ENCODE data around the gene B3GNT4.
"Not testable (repeated sequence)": the region's sequence is repeated elsewhere in the genome, so short reads cannot be mapped to it uniquely, and the experiment has no call there.

Gene B3GNT4

DNA sequence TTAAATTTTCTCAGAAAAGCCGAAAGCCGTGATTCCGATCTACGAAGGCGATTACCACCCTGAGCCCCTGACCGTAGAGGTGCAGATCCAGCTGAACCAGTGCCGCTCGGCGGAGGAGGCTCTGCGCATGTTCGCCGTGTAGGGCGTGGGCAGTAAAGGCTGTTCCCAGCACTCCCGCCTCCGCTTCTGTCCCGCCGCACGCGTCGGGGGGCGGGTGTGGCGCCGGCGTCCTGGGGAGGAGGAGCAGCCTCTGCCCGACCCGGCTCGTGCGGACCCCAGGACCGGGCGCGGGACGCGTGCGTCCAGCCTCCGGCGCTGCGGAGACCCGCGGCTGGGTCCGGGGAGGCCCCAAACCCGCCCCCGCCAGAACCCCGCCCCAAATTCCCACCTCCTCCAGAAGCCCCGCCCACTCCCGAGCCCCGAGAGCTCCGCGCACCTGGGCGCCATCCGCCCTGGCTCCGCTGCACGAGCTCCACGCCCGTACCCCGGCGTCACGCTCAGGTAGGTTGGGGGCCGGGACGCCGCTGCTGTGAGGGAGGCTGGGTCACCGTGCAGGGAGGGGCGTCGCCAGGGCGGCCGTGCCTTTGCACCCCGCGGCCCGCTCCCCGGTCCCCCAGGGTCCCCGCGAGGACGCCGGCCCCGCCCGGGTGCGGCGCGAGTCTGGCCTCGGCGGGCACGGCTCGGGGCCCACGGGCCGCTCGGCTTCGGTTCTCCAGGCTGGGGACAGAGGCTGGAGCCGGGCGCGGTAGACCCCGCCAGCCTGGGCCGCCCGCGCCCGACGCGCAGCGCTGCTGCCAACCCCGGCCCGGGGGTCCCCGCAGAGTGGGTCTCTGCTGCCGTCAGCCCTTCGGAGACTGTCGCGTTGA lies at the start of gene B3GNT4:
Gene B3GNT4 (plus strand): TSS at position 409 of the 866 bp plus-strand sequence. CDS start 910 bp downstream, outside the sequence.
- peak; percentile 75 for ATAC-seq
- Mint-ChIP-seq H3K27ac (peak within 1 kb of the TSS; percentile 20), H3K4me3 (peak within 1 kb of the TSS; percentile 65), H3K4me1 (peaks cover 23% of the 10 kb centered on the region), H3K9me3 (no peaks in the 10 kb centered on the region), H3K36me3 (peaks cover 40% of the 10 kb centered on the region)
- peak; percentile 51 to 74 for DNase-seq (ENCODE audit: low spot score in 2 of 2)

GRCh38 chr12:122155705-122156104 lies 47.8 kb upstream of the B3GNT4 start:
- no peaks in the 10 kb centered on the region for H3K9me3 Mint-ChIP-seq
- no peaks in the 10 kb centered on the region for H3K4me1 Mint-ChIP-seq
- H3K36me3 Mint-ChIP-seq: no peaks in the 10 kb centered on the region
- no peak overlapping the region for H3K4me3 Mint-ChIP-seq
- DNase-seq (ENCODE audit: low spot score in 2 of 2) (no peak), ATAC-seq (no peak)
- no peak overlapping the region for H3K27ac Mint-ChIP-seq

DNA sequence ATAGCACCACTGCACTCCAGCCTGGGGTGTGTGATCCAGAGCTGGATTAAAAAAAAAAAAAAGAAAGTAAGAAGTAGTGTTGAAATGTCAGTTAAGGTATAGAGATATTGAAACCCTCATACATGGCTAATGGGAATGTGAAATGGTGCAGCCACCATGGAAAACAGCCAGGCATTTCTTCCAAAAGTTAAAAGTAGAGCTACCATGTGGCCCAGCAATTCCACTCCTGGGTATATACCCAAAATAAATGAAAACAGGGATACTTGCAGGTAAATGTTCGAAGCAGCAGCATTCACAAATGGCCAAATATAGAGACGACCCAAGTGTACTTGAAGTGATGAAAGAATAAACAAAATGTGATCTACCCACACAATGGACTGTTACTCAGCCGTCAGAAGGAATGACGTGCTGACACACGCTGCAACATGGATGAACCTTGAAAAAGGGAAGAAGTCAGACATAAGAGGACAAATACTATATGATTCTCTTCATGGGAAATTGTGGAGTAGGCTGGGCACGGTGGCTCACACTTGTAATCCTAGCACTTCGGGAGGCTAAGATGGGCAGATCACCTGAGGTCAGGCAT lies 44.7 kb upstream of the B3GNT4 start:
- Mint-ChIP-seq H3K36me3 (no peaks in the 10 kb centered on the region), H3K27ac (no peak overlapping the region), H3K4me3 (no peak overlapping the region), H3K4me1 (peaks cover 22% of the 10 kb centered on the region), H3K9me3 (no peaks in the 10 kb centered on the region)
- no peak for ATAC-seq
- no peak for DNase-seq (ENCODE audit: low spot score in 2 of 2)

GRCh38 chr12:122159882-122160281 lies 43.6 kb upstream of the B3GNT4 start:
- DNase-seq (ENCODE audit: low spot score in 2 of 2) (no peak), ATAC-seq (no peak)
- no peaks in the 10 kb centered on the region for H3K36me3 Mint-ChIP-seq
- no peak overlapping the region for H3K27ac Mint-ChIP-seq
- H3K9me3 Mint-ChIP-seq: no peaks in the 10 kb centered on the region
- peaks cover 23% of the 10 kb centered on the region for H3K4me1 Mint-ChIP-seq
- no peak overlapping the region for H3K4me3 Mint-ChIP-seq

DNA sequence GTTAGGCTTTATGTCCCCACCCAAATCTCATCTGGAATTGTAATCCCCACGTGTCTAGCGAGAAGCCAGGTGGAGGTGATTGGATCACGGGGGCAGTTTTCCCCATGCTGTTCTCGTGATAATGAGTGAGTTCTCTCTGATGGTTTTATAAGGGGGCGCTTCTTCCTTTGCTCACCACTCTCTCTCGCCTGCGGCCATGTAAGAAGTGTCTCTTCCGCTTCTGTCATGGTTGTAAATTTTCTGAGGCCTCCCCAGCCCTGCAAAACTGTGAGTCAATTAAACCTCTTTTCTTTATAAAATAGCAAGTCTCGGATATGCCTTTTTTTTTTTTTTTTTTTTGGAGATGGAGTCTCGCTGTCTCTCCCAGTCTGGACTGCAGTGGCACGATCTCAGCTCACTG lies 42.7 kb upstream of the B3GNT4 start:
- peak overlapping the region; percentile 5 for H3K27ac Mint-ChIP-seq
- no peaks in the 10 kb centered on the region for H3K36me3 Mint-ChIP-seq
- peaks cover 28% of the 10 kb centered on the region for H3K4me1 Mint-ChIP-seq
- no peak for ATAC-seq
- no peak overlapping the region for H3K4me3 Mint-ChIP-seq
- H3K9me3 Mint-ChIP-seq: no peaks in the 10 kb centered on the region
- no peak for DNase-seq (ENCODE audit: low spot score in 2 of 2)

DNA sequence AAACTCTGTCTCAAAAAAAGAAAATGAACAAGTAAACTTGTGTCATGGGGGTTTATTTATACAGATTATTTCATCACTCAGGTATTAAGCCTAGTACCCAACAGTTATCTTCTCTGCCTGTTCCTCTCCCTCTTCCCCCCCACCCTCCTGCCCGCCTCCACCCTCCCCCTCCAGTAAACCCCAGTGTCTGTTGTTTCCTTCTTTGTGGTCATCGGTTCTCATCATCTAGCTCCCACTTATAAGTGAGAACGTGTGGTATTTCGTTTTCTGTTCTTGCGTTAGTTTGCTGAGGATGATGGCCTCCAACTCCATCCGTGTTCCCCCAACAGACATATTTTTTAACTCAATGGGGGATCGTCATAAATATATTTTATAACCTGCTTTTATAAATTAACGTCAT lies 41.8 kb upstream of the B3GNT4 start:
- Mint-ChIP-seq H3K4me1 (peaks cover 32% of the 10 kb centered on the region), H3K4me3 (peak overlapping the region; percentile 39), H3K9me3 (no peaks in the 10 kb centered on the region), H3K27ac (peak overlapping the region; percentile 43), H3K36me3 (peaks cover 2% of the 10 kb centered on the region)
- ATAC-seq (no peak), DNase-seq (ENCODE audit: low spot score in 2 of 2) (no peak)

DNA sequence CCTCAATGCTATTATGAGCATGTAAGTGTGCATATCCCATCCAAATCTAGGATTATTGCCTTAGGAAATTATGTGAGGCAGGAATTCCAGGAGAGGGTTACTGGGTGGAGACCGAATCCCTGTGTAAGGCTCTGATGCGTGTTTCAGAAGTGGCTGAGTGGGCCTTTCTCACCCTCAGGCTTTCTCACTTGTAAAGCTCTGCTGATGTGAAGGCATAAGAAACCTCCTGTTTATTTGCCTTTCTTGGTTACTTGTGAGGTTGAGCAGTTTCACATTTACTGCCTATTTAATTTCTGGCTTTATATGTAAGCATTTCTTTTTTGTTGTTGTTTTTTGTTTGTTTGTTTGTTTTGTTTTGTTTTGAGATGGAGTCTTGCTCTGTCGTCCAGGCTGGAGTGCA lies 40.5 kb upstream of the B3GNT4 start:
- Mint-ChIP-seq H3K36me3 (peaks cover 5% of the 10 kb centered on the region), H3K27ac (peak overlapping the region; percentile 43), H3K4me1 (peaks cover 39% of the 10 kb centered on the region), H3K4me3 (peak overlapping the region; percentile 39), H3K9me3 (no peaks in the 10 kb centered on the region)
- DNase-seq (ENCODE audit: low spot score in 2 of 2) (no peak), ATAC-seq (no peak)

DNA sequence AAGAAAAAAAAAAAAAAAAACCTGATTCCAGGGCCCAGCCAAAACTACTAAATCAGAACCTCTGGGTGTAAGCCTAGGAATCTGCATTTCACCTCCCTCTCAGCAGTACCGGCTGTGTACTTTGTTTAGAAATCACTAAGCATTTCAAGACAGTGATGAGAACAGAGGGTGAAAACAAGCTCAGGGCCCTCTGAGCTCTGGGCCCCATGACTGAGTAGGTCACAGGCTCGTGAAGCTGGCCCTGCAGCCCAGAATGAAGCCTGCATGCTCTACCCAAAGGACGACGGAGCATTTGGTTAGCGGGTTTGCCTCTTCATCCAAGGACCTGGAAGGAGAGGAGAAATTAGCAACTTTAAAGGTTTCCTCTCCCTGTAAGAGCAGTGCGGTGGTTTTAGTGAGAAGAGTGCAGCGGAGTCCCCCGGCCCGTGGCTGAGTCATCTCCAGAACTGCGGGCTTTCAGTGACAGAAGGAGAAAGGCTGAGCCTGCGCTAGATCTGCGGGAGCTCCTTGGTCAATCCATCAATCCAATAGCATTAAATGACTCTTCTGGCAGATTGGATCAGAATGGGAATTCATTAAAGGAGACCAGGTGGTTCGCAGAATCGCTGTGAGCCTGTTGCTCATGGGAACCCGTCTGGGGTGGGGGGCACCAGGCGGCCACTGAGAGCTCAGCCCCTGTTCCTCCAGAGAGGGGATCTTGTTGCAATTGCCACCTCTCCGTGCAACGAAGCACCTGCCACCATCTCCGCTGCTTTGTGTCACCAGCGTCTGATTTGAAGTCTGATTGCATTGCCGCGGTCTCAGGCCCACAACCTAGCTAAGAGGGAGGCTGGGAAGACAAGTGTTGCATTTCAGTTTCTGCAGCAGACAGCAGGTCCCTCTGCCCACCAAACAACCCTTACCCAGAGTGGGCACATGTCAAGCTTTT lies 36.8 kb upstream of the B3GNT4 start:
- Mint-ChIP-seq H3K27ac (peak overlapping the region; percentile 34), H3K9me3 (no peaks in the 10 kb centered on the region), H3K4me1 (peaks cover 36% of the 10 kb centered on the region), H3K4me3 (peak overlapping the region; percentile 50), H3K36me3 (peaks cover 5% of the 10 kb centered on the region)
- DNase-seq (ENCODE audit: low spot score in 2 of 2) (peak; percentile 36 to 90), ATAC-seq (peak; percentile 94)

GRCh38 chr12:122167356-122167925 lies 36.1 kb upstream of the B3GNT4 start:
- DNase-seq (ENCODE audit: low spot score in 2 of 2) (no peak), ATAC-seq (peak; percentile 37)
- Mint-ChIP-seq H3K36me3 (peaks cover 5% of the 10 kb centered on the region), H3K4me3 (peak overlapping the region; percentile 50), H3K9me3 (no peaks in the 10 kb centered on the region), H3K27ac (no peak overlapping the region), H3K4me1 (peaks cover 28% of the 10 kb centered on the region)

- H3K9me3 Mint-ChIP-seq: no peaks in the 10 kb centered on the region
- H3K27ac Mint-ChIP-seq: no peak overlapping the region
- peaks cover 18% of the 10 kb centered on the region for H3K4me1 Mint-ChIP-seq
- DNase-seq (ENCODE audit: low spot score in 2 of 2) (no peak), ATAC-seq (no peak)
- H3K36me3 Mint-ChIP-seq: peaks cover 5% of the 10 kb centered on the region
- no peak overlapping the region for H3K4me3 Mint-ChIP-seq
Measured at GRCh38 chr12:122168492-122168891, 35.0 kb upstream of the B3GNT4 start.

GRCh38 chr12:122171399-122171798 lies 32.1 kb upstream of the B3GNT4 start:
- Mint-ChIP-seq H3K27ac (no peak overlapping the region), H3K9me3 (no peaks in the 10 kb centered on the region), H3K4me1 (peaks cover 16% of the 10 kb centered on the region), H3K36me3 (peaks cover 5% of the 10 kb centered on the region), H3K4me3 (no peak overlapping the region)
- DNase-seq (ENCODE audit: low spot score in 2 of 2) (no peak), ATAC-seq (no peak)

DNA sequence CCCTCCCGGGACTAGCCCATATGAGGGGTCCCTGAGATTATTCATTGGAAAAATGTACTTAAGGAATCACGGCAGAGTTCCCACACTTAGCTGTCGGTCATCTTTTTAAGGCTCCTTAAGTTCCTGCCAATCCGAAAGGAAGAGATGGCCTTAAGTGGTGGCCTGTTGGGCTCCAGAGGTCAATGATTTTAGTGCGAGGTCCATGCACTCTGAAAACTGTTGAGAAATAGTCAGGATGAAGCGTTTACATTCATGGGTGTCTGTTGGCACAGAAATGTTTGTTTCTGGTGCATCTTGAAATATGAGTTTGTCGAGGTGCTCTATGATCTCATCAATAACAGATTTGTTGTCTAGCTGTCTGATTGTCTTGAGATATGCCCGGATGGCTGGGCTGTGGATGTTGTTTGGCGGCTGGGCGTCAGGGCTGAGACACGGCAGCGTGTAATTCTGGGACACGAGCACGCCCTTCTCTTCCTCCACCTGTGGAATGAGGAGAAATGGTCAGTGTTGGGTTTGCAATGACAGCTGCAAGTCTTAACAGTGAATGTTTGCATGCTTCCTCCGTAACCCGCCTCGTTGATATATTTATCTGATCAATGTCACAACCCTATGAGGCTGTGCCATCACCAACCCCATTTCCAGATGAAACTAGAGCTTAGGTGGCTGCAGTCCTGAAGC lies 31.1 kb upstream of the B3GNT4 start:
- H3K4me3 Mint-ChIP-seq: no peak overlapping the region
- H3K4me1 Mint-ChIP-seq: peaks cover 6% of the 10 kb centered on the region
- H3K27ac Mint-ChIP-seq: no peak overlapping the region
- DNase-seq (ENCODE audit: low spot score in 2 of 2) (no peak), ATAC-seq (no peak)
- H3K9me3 Mint-ChIP-seq: no peaks in the 10 kb centered on the region
- no peaks in the 10 kb centered on the region for H3K36me3 Mint-ChIP-seq

GRCh38 chr12:122174155-122174845 lies 29.2 kb upstream of the B3GNT4 start, which contains the start of gene IL31:
Gene IL31, minus strand, starts transcription at chr12:122174221. Its CDS starts 49 bp downstream, at chr12:122174172.
- ATAC-seq (peak; percentile 89), DNase-seq (ENCODE audit: low spot score in 2 of 2) (no peak)
- H3K36me3 Mint-ChIP-seq: no peaks in the 10 kb centered on the region
- peaks cover 6% of the 10 kb centered on the region for H3K4me1 Mint-ChIP-seq
- no peak within 1 kb of the TSS for H3K4me3 Mint-ChIP-seq
- no peak within 1 kb of the TSS for H3K27ac Mint-ChIP-seq
- H3K9me3 Mint-ChIP-seq: no peaks in the 10 kb centered on the region

DNA sequence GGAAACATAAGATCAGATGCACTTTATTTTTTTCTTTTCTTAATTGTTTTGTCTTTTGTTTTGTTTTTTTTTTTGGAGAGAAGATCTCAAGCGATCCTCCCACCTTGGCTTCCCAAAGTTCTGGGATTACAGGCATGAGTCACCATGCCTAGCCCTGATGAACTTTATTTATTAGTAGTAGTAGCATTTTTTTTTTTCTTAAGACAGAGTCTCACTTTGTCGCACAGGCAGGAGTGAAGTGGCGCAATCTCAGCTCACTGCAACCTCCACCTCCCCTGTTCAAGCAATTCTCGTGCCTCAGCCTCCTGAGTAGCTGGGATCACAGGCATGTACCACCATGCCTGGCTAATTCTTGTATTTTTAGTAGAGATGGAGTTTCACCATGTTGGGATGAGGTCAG lies 27.0 kb upstream of the B3GNT4 start:
- H3K9me3 Mint-ChIP-seq; H3K4me3 Mint-ChIP-seq; H3K36me3 Mint-ChIP-seq; H3K27ac Mint-ChIP-seq; H3K4me1 Mint-ChIP-seq; ATAC-seq; DNase-seq (ENCODE audit: low spot score in 2 of 2): not testable (repeated sequence)

All from stimulated activated effector memory CD8-positive, alpha-beta T cell treated with anti-CD3 and anti-CD28 coated beads, Interleukin-12 subunit alpha, Interleukin-12 subunit beta, amount 100 ng/mL, for 72 hours (primary cell).